ENCODE results near the gene IGFL3.

The IGFL3 gene

GRCh38 chr19:46076031-46076880 lies 48.2 kb downstream of the IGFL3 start:
- DNase-seq: no peak

GRCh38 chr19:46073268-46073922 lies 51.1 kb downstream of the IGFL3 start:
- no peak for DNase-seq
